ENCODE results near the gene NIPSNAP3A. TPM values are rescaled to one million over a fixed set of nuclear protein-coding genes. Genes with fewer than 3 reads are reported as not detected.

The NIPSNAP3A gene
- total RNA-seq, 1 donor from 2014 or later: 25.8 TPM

DNA sequence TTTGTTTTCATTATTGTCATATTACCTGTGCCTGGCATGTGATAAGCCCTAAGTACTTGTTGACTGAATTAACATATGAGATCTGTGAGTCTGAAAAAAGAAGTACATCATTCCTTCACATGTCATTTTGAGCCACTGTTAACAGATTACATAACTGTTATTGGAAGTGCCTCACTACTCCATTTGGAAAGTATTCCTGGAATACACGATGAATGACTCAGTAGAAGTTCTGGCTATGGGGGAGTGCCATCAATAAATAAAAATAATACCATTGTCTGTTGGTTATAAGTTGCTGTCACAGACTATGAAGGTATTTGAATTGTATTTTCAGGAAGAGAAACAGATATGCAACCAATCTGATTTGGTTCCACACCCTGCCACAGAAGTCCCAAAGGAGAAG is 29.3 kb downstream of the NIPSNAP3A start:
- no peak for DNase-seq (ENCODE audit: extremely low spot score in 2 of 2)
- Histone ChIP-seq H3K27me3 (no peaks in the 10 kb centered on the region), H3K9me3 (no peaks in the 10 kb centered on the region), H3K4me1 (peaks cover 7% of the 10 kb centered on the region), H3K27ac (no peak overlapping the region), H3K4me3 (no peak overlapping the region), H3K36me3 (peaks cover 0 to 6% of the 10 kb centered on the region in 2 donors)
- intact Hi-C loops (cut with DNase I): no loop called here
- TF ChIP-seq POLR2AphosphoS5 (IDR thresholded peaks at IDR 0.05; ENCODE audit: insufficient read depth in 1 of 2, low read depth in 1 of 2): no peak
- TF ChIP-seq, protein P1, sequence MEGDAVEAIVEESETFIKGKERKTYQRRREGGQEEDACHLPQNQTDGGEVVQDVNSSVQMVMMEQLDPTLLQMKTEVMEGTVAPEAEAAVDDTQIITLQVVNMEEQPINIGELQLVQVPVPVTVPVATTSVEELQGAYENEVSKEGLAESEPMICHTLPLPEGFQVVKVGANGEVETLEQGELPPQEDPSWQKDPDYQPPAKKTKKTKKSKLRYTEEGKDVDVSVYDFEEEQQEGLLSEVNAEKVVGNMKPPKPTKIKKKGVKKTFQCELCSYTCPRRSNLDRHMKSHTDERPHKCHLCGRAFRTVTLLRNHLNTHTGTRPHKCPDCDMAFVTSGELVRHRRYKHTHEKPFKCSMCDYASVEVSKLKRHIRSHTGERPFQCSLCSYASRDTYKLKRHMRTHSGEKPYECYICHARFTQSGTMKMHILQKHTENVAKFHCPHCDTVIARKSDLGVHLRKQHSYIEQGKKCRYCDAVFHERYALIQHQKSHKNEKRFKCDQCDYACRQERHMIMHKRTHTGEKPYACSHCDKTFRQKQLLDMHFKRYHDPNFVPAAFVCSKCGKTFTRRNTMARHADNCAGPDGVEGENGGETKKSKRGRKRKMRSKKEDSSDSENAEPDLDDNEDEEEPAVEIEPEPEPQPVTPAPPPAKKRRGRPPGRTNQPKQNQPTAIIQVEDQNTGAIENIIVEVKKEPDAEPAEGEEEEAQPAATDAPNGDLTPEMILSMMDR (IDR thresholded peaks at IDR 0.05): no peak
- TF ChIP-seq POLR2A (IDR thresholded peaks at IDR 0.05): no peak

DNA sequence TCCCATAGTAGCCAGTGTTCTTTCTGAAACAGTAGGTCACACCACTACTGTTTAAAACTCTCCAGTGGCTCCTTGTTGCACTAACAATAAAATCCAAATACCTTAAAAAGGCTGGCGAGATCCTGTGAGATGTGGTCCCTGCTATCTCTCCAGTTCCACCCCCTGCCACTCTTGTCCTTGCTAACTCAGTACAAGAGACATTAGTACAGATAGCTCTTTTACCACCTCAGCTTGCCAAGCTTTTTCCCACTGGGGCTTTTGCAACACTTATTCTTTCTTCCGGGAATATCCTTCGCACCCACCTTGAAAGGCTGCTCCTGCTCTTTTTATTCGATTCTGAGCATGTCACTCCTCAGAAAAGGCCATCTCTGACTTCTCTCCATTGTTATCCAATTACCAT is 31.3 kb downstream of the NIPSNAP3A start:
- TF ChIP-seq POLR2A (IDR thresholded peaks at IDR 0.05) (no peak), POLR2AphosphoS5 (IDR thresholded peaks at IDR 0.05; ENCODE audit: insufficient read depth in 1 of 2, low read depth in 1 of 2) (no peak)
- TF ChIP-seq, protein P1 (IDR thresholded peaks at IDR 0.05): no peak
- no peak overlapping the region for H3K4me3 ChIP-seq
- no peaks in the 10 kb centered on the region for H3K27me3 ChIP-seq
- DNase-seq (ENCODE audit: extremely low spot score in 2 of 2): no peak
- H3K27ac ChIP-seq: no peak overlapping the region
- no peaks in the 10 kb centered on the region for H3K9me3 ChIP-seq
- H3K4me1 ChIP-seq: peaks cover 7% of the 10 kb centered on the region
- intact Hi-C loops (cut with DNase I): no loop called here
- peaks cover 0 to 20% of the 10 kb centered on the region in 2 donors for H3K36me3 ChIP-seq

DNA sequence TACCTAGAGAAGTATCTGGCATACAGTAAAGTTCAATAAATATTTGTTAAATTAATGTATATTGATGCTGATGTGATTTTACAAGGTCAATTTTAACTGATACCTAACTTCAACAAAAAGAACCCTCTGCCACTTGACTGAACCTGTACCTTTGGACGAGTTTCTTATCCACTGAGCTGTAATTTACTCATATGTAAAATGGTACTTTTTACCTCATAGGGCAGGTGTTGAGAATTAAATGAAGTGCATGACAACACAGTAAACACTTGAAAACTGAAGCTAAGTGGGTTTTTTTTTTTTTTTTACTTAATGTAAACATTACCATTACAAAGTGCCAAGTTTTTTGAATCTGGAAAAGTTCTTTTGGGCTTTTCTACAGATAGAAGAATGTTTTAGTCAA is 31.9 kb downstream of the NIPSNAP3A start:
- Histone ChIP-seq H3K9me3 (no peaks in the 10 kb centered on the region), H3K4me3 (no peak overlapping the region)
- intact Hi-C loops (cut with DNase I): no loop called here

DNA sequence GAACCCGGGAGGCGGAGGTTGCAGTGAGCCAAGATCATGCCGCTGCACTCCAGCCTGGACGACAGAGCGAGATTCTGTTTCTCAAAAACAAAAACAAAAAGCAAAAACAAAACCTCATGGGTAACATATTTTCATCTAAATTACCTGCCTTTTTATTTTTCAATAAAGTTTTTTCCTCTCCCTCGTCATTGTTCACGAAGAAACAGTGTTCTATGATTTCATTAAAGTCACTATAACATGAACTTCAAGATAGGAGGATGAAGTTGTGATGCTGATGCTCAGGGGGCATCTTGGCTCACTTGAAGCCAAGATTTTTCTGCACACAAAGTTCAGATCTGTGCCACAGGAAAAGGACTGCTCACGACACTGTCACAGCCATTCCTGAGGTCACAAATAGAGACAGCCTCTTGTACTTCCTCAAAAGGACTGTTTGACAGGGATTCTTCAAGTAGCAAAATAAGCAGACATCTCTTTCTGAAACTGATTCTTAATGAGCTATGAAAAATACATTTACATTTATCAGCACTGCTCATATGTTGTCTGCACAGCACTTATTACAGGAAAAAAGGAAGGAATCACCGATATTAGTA is 32.6 kb downstream of the NIPSNAP3A start:
- H3K36me3 ChIP-seq: peaks cover 0 to 32% of the 10 kb centered on the region in 2 donors
- H3K4me3 ChIP-seq: no peak overlapping the region
- no peak overlapping the region for H3K27ac ChIP-seq
- H3K27me3 ChIP-seq: no peaks in the 10 kb centered on the region
- peaks cover 7% of the 10 kb centered on the region for H3K4me1 ChIP-seq
- no peak for TF ChIP-seq POLR2AphosphoS5 (IDR thresholded peaks at IDR 0.05; ENCODE audit: insufficient read depth in 1 of 2, low read depth in 1 of 2)
- TF ChIP-seq, protein P1 (IDR thresholded peaks at IDR 0.05): no peak
- TF ChIP-seq POLR2A (IDR thresholded peaks at IDR 0.05): no peak
- no peak for DNase-seq (ENCODE audit: extremely low spot score in 2 of 2)
- H3K9me3 ChIP-seq: no peaks in the 10 kb centered on the region
- intact Hi-C loops (cut with DNase I): no loop called here

More for the DNA sequence above, 31.9 kb downstream of the NIPSNAP3A start:
- peaks cover 0 to 25% of the 10 kb centered on the region in 2 donors for H3K36me3 ChIP-seq
- no peak overlapping the region for H3K27ac ChIP-seq
- TF ChIP-seq POLR2A (IDR thresholded peaks at IDR 0.05): no peak
- TF ChIP-seq POLR2AphosphoS5 (IDR thresholded peaks at IDR 0.05; ENCODE audit: insufficient read depth in 1 of 2, low read depth in 1 of 2): no peak
- TF ChIP-seq, protein P1 (IDR thresholded peaks at IDR 0.05): no peak
- DNase-seq (ENCODE audit: extremely low spot score in 2 of 2): no peak
- H3K27me3 ChIP-seq: no peaks in the 10 kb centered on the region
- H3K4me1 ChIP-seq: peaks cover 7% of the 10 kb centered on the region

DNA sequence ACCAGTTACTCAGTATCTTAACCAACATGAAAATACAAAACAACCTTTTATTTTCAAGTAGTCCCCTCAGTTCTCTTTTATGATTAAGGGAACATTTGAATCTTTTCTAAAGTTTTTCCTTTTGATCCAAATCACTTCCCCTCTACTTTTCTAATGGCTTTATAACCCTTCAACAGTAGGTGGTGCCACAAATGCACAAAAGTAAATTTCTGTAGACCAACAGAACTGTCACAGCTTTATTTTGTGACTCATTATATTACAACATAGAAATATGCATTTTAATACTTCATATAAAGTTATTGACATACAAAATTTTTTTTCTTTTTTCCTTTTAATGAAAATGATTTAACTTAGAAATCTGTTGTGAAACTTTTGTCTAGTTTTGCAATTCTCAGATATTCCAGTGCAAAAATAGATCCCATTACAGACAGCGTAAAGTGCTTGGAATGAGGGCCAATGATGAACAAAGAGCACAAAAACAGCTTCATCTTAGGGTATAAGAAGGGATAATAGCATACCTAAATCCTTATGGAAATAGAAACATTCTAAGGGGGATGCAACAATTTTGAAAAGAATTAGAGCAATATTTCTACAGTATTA is 33.4 kb downstream of the NIPSNAP3A start:
- no peak for DNase-seq (ENCODE audit: extremely low spot score in 2 of 2)
- intact Hi-C loops (cut with DNase I): no loop called here
- Histone ChIP-seq H3K27ac (no peak overlapping the region), H3K4me1 (peaks cover 7% of the 10 kb centered on the region), H3K36me3 (peaks cover 0 to 41% of the 10 kb centered on the region in 2 donors), H3K27me3 (no peaks in the 10 kb centered on the region), H3K4me3 (no peak overlapping the region), H3K9me3 (no peaks in the 10 kb centered on the region)
- TF ChIP-seq POLR2A (IDR thresholded peaks at IDR 0.05): no peak
- TF ChIP-seq, protein P1 (IDR thresholded peaks at IDR 0.05): peak in 1 of 3 experiments; percentile 23

All from vagina (tissue), 2 donors.